ENCODE measurements around the gene LRRC42.

DNA sequence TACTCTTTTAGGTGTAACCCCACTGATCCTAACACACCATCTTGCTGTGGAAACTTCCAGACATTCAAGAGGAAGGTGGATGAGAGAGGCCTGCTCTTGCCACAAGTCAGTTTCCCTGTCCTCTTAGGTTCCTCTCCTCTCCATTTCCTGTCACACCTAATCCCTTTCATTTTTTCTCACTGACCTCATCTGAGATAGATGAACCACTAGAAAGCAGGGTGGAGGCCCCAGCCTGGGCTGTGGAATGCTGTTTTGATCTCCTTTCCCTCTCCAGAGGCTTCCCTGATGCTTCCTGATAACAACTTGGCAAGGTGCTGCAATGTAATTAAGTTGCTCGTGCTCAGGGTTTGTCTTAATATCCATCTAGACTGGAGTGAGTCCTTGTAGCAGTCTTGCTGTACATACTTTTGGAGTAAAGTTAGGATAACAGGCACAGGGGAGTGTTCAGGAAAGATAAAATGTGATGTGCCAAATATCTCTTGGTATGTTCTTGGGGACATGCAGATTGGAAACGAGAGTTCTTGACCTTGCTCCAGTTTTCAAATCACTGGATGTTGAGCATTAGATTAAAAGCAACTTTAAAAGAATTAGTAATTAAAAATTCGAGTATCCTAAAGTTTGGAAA is 11.2 kb downstream of the LRRC42 start:
- TF ChIP-seq, protein P1, sequence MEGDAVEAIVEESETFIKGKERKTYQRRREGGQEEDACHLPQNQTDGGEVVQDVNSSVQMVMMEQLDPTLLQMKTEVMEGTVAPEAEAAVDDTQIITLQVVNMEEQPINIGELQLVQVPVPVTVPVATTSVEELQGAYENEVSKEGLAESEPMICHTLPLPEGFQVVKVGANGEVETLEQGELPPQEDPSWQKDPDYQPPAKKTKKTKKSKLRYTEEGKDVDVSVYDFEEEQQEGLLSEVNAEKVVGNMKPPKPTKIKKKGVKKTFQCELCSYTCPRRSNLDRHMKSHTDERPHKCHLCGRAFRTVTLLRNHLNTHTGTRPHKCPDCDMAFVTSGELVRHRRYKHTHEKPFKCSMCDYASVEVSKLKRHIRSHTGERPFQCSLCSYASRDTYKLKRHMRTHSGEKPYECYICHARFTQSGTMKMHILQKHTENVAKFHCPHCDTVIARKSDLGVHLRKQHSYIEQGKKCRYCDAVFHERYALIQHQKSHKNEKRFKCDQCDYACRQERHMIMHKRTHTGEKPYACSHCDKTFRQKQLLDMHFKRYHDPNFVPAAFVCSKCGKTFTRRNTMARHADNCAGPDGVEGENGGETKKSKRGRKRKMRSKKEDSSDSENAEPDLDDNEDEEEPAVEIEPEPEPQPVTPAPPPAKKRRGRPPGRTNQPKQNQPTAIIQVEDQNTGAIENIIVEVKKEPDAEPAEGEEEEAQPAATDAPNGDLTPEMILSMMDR (conservative IDR thresholded peaks at IDR 0.05), result no peak
- TF ChIP-seq EZH2 (IDR thresholded peaks at IDR 0.05; ENCODE audit: low read depth), result no peak

All from PC-9 (cell line).